HG03045 (cell line): ENCODE measurements around the gene MYO19.
"Not testable (repeated sequence)": the region's sequence is repeated elsewhere in the genome, so short reads cannot be mapped to it uniquely, and the experiment has no call there.

Experiments
- ATAC-seq: cut with Tn5 transposase; IDR thresholded peaks from one replicate; pipeline ENCODE4 v1.9.1; 2021; ENCODE audit warnings: mild to moderate bottlenecking, moderate library complexity; ENCODE audit not compliant: unreplicated experiment

MYO19 gene

DNA sequence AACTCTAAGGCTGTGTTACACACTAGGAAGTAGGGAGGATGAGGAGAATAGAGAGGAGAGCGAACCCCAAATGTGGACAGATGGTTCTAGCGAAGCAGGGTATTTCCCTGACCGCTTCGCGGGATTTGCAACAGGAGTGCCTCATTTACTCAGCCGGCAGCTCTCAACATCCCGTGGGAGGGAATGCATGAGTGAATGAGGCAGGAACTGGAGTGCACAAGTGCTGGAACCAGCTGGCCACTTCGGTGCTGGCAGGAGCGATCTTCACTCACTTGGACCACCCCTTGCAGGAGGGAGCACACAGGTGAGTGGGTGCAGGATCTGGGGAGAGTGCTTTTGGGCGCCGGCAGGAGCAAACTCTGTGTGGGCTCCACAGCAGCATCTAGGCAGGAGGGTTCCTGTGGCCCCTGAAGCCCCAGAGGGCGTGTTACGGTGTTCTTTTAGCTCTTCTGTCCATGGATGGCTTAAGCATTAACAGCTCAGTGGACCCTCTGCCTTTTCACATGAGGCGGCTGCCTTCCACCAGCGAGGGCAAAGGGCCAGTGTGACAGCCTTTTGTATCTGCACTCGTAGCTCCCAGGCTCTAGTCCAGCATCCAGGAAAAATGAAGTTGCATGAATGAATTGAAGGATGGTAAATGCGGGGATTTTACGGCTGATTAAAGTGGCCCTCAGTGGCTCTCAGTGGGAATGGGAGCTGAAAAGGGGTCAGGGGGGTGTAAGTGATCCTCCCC is 65.6 kb downstream of the MYO19 start:
- ATAC-seq: no peak

DNA sequence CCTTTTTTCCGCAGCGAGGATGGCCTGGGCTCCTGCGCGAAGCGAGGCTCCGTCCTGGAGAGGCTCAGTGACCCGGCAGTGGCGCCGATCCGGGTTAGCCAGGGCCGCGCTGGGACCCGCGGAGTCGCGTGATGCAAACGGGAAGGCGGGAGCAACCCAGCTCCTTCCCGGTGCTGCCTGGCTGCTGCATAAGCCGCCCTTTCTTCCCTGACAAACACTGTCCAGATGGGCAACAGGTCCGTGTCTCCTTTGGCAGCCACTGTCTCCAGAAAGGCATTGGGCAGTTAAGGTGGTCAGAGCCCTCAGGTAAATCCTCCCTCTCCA is 69.9 kb downstream of the MYO19 start:
- ATAC-seq: no peak

DNA sequence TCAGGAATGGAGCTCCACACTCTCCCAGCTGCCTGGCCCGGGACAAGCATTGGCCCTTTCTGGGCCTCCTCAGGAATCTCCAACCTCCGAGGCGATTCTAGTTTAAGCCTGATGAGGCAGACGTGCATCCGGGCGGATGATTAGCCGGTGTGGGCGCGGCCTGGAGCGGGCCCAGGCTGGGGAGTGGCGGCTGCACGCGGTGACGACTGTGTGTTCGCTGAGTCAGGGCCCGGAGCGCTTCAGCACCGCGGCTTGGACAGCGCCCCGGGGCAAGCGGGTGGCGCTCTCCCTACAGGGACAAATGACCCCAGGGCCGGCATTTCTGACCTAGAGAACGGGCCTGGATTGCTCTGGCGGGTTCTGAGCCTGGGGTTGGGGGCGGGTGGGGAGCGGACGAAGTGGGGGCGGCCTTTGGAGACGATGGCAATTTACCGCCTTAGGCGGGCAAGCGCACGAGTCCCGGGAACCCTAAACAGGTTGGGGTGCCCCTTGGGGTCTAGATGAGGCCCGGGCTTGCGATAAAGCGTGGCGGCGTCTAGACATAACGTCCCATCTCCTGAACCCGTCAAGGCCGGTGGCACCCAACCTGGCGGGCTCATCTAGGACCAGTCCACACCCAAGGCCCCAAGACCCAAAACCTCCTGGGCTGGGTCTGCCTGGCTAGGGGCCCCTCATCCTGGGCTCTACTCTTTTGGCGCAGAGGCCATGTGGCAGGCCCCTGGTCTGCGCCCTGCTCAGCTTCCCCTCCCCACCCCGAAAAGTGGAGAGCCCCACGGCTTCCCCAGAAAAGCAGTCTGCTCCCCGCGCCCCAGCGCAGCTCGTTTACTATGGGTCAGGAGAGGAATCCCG is 70.5 kb downstream of the MYO19 start:
- ATAC-seq: no peak

DNA sequence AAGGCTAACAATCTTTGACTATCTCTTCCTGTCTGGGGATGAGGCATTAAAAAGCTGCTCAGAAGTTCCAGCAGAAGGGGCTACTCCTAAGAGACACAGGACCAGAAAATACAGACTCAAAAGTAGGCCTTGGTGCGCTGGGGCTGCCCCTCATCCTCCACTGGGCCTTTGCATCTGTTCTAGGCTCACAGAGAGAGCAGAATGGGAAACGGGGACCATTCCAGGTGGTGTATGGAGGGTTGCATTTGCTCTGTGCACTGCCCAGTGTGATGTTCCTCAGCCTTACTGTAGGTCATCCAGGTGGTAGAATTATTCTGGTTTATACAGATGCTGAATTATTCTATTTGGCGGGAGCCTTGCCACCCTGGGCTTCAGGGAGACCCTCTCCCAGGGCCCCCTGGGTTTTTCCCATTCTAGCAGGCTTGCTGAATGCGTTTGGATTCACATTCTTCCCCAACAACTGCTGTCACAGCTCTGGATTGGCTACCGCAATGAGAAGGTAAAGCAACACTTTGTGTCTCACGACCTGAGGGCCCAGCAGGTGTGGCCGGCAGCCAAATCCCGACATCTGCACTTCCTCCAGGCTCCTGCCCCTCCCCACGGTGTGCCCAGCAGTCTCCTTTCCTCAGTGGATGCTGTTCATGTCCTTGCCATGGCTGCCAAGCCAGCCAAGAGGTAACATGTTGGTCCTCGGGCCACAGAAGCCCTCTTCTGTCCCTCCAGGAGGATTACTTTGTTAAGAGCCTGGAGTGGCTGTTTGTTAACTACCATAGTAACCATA is 73.1 kb downstream of the MYO19 start:
- no peak for ATAC-seq

DNA sequence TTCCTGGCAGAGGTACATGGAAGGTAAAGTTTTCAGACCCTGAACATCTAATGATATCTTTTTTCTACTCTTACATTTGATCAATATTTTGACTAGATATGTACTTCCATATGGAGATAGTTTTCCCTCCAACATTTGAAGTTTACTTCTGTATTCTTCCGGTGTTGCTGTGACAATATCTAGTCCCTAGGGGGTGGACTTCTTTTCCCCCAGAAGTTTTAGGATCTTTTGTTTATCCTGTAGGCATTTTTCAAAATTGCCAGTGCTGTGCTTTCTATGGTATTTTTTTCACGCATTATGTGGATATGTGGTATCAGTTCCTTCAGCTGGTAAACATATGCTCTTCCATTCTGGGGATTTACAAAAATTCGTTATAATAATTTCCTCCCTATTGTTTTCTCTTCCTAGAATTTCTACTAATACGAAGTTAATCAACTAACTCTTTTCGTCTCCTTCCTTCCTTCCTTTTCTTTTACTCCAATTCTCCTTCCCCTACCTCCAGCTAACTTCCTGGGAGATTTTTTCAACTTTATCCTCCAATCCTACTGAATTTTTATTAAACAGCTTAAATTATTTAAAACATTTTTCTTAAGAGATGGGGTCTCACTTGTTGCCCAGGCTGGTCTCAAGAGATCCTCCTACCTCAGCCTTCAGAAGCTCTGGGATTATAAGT is 74.3 kb downstream of the MYO19 start:
- ATAC-seq: no peak

GRCh38 chr17:36459601-36460000 is 75.1 kb downstream of the MYO19 start:
- no peak for ATAC-seq

- ATAC-seq: no peak
Observed at GRCh38 chr17:36459045-36459444, 75.6 kb downstream of the MYO19 start.

GRCh38 chr17:36457701-36458100 is 77.0 kb downstream of the MYO19 start:
- not testable (repeated sequence) for ATAC-seq

DNA sequence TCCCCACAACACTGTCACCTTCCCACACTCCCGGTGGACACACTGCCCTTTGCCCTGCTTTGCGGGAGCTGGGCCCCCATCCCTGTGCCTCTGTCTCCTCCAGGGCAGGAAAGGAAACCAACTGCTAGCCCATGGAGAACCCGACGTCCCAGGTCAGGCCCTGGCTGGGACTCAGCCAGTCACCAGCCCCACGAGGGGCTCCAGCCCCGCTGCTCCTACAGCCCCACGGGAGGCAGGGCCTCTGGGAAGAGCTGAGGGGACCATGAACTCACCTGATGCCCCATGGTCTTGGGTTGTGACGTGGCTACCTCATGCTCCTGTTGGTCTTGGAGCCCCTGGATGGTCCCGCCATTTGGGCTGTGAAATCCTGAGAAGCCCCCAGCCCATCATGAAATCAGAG is 81.8 kb downstream of the MYO19 start:
- not testable (repeated sequence) for ATAC-seq

GRCh38 chr17:36449997-36450396 is 84.7 kb downstream of the MYO19 start:
- ATAC-seq: not testable (repeated sequence)
